ENCODE data around the gene KIRREL3. TPM values are rescaled to one million over a fixed set of nuclear protein-coding genes. Genes with fewer than 3 reads are reported as not detected.

The KIRREL3 gene
- total and polyA plus RNA-seq, 5 donors from 2014 or later, result not detected

DNA sequence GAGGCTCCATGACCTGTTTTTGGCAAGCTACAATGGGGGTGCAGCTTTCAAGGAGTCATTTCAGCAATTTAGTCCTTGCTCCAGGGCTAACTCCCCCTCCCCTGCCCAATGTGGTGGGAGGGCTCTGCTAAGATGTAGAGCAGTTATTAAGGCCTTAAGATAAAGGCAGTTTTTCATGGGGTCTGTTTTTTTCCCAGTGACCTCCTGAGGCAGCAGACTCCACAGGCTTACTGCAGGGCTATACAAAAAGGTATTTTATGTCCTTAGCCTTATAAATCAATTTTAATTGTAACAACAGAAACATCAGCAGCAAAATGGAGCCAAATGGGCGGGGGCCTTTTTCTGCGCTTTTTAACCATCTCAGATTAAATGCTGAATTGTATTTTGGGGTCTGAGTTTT is 192.3 kb downstream of the KIRREL3 start:
- no peaks in the 10 kb centered on the region for H3K9me3 ChIP-seq (ENCODE audit: control insufficient read depth in 2 of 2, low read length in 2 of 2)
- no peak overlapping the region for H3K4me3 ChIP-seq (ENCODE audit: low read depth, low read length)
- H3K27me3 Mint-ChIP-seq, result peaks cover 5% of the 10 kb centered on the region
- H3K27ac ChIP-seq (ENCODE audit: insufficient read depth, low read length, poor library complexity, severe bottlenecking), result no peak overlapping the region
- H3K4me1 Mint-ChIP-seq, result no peaks in the 10 kb centered on the region
- no peak for ATAC-seq (ENCODE audit: low read depth in 2 of 2)
- H3K4me1 ChIP-seq (ENCODE audit: control insufficient read depth, insufficient read depth, low read length, poor library complexity, severe bottlenecking), result no peaks in the 10 kb centered on the region
- DNase-seq, result no peak
- no peaks in the 10 kb centered on the region for H3K36me3 ChIP-seq (ENCODE audit: control insufficient read depth, insufficient read depth, low read length)
- no peak overlapping the region for H3K27ac Mint-ChIP-seq
- no peaks in the 10 kb centered on the region for H3K9me3 Mint-ChIP-seq
- H3K27me3 ChIP-seq (ENCODE audit: control insufficient read depth, insufficient read depth, low read length), result no peaks in the 10 kb centered on the region
- H3K36me3 Mint-ChIP-seq, result no peaks in the 10 kb centered on the region
- no peak overlapping the region for H3K4me3 Mint-ChIP-seq

DNA sequence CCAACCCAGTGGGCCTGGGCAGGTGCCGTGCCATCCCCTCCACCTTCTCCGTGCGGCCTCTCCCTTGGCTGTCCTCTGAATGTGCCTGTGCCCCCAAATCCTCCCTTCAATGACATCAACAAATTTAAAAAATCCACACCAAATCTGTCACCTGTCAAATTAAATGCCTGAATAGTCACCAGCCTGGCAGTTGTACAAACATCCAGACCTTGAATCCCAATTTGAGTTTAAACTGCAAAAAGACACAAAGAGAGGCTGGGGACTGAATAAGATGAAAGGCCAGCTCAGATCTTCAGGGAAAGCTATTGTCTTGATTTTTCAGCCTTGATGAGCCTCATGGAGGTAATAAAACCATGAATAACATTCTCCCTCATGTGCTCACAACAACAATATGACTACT is 194.7 kb downstream of the KIRREL3 start:
- no peak for DNase-seq
- Histone ChIP-seq H3K27me3 (ENCODE audit: control insufficient read depth, insufficient read depth, low read length) (no peaks in the 10 kb centered on the region), H3K4me1 (ENCODE audit: control insufficient read depth, insufficient read depth, low read length, poor library complexity, severe bottlenecking) (no peaks in the 10 kb centered on the region), H3K36me3 (ENCODE audit: control insufficient read depth, insufficient read depth, low read length) (no peaks in the 10 kb centered on the region), H3K27ac (ENCODE audit: insufficient read depth, low read length, poor library complexity, severe bottlenecking) (no peak overlapping the region), H3K9me3 (ENCODE audit: control insufficient read depth in 2 of 2, low read length in 2 of 2) (no peaks in the 10 kb centered on the region), H3K4me3 (ENCODE audit: low read depth, low read length) (no peak overlapping the region)
- H3K4me3 Mint-ChIP-seq, result no peak overlapping the region
- ATAC-seq (ENCODE audit: low read depth in 2 of 2), result no peak
- no peaks in the 10 kb centered on the region for H3K9me3 Mint-ChIP-seq
- no peaks in the 10 kb centered on the region for H3K36me3 Mint-ChIP-seq
- no peak overlapping the region for H3K27ac Mint-ChIP-seq
- no peaks in the 10 kb centered on the region for H3K4me1 Mint-ChIP-seq
- H3K27me3 Mint-ChIP-seq, result peaks cover 5% of the 10 kb centered on the region

DNA sequence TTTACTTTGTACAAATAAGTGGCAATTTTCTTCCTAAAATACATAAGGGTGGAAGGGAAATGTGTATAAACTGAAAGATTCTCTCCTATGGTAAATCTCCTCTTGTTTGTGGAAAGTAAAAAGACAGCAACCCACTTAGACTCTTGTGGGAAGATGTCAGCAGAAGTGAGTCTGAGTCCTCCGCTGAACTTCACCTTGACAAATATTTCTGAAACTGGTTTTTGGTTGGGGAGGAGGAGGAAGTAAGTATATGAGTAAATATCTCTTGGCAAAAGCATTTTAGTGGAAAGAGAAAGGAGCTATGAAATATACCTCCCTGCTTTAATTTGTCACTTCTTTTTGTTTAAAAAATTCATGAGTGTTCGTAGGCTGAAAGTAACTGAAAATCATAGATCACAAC is 196.2 kb downstream of the KIRREL3 start:
- ATAC-seq (ENCODE audit: low read depth in 2 of 2) (no peak), DNase-seq (no peak)
- H3K27me3 Mint-ChIP-seq, result peaks cover 5% of the 10 kb centered on the region
- no peaks in the 10 kb centered on the region for H3K4me1 Mint-ChIP-seq
- H3K4me3 Mint-ChIP-seq, result no peak overlapping the region
- no peaks in the 10 kb centered on the region for H3K27me3 ChIP-seq (ENCODE audit: control insufficient read depth, insufficient read depth, low read length)
- H3K9me3 Mint-ChIP-seq, result peaks cover 0 to 2% (median 0%) of the 10 kb centered on the region in 7 donors
- no peaks in the 10 kb centered on the region for H3K4me1 ChIP-seq (ENCODE audit: control insufficient read depth, insufficient read depth, low read length, poor library complexity, severe bottlenecking)
- H3K9me3 ChIP-seq (ENCODE audit: control insufficient read depth in 2 of 2, low read length in 2 of 2), result no peaks in the 10 kb centered on the region
- H3K36me3 Mint-ChIP-seq, result no peaks in the 10 kb centered on the region
- no peak overlapping the region for H3K27ac Mint-ChIP-seq
- H3K36me3 ChIP-seq (ENCODE audit: control insufficient read depth, insufficient read depth, low read length), result no peaks in the 10 kb centered on the region
- no peak overlapping the region for H3K27ac ChIP-seq (ENCODE audit: insufficient read depth, low read length, poor library complexity, severe bottlenecking)
- no peak overlapping the region for H3K4me3 ChIP-seq (ENCODE audit: low read depth, low read length)

DNA sequence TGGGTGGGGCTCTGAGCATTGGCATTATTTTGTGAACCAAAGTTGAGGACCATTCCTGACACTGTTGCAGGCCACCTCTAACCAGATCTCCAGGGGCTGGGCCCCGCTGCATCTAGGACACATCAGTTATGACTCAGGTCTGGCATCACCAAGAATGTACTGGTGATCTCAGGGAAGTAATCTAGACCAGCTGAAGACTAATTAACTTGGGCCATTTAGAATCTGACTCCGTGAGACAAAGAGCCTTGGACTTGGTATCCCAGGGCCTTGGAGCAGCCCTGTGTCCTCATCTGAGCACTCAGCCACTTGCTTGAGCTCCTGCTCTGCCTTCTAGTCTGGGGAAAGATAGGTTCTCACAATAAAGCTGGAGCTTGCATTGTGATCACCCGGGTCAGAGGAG is 200.6 kb downstream of the KIRREL3 start:
- DNase-seq (no peak), ATAC-seq (ENCODE audit: low read depth in 2 of 2) (no peak)
- Mint-ChIP-seq H3K27ac (no peak overlapping the region), H3K4me1 (no peaks in the 10 kb centered on the region), H3K36me3 (no peaks in the 10 kb centered on the region), H3K27me3 (peaks cover under 1% of the 10 kb centered on the region), H3K9me3 (peaks cover 0 to 5% (median 2%) of the 10 kb centered on the region in 7 donors), H3K4me3 (no peak overlapping the region)
- H3K36me3 ChIP-seq (ENCODE audit: control insufficient read depth, insufficient read depth, low read length), result no peaks in the 10 kb centered on the region
- H3K9me3 ChIP-seq (ENCODE audit: control insufficient read depth in 2 of 2, low read length in 2 of 2), result no peaks in the 10 kb centered on the region
- H3K27ac ChIP-seq (ENCODE audit: insufficient read depth, low read length, poor library complexity, severe bottlenecking), result no peak overlapping the region
- no peaks in the 10 kb centered on the region for H3K4me1 ChIP-seq (ENCODE audit: control insufficient read depth, insufficient read depth, low read length, poor library complexity, severe bottlenecking)
- no peak overlapping the region for H3K4me3 ChIP-seq (ENCODE audit: low read depth, low read length)
- H3K27me3 ChIP-seq (ENCODE audit: control insufficient read depth, insufficient read depth, low read length), result no peaks in the 10 kb centered on the region

DNA sequence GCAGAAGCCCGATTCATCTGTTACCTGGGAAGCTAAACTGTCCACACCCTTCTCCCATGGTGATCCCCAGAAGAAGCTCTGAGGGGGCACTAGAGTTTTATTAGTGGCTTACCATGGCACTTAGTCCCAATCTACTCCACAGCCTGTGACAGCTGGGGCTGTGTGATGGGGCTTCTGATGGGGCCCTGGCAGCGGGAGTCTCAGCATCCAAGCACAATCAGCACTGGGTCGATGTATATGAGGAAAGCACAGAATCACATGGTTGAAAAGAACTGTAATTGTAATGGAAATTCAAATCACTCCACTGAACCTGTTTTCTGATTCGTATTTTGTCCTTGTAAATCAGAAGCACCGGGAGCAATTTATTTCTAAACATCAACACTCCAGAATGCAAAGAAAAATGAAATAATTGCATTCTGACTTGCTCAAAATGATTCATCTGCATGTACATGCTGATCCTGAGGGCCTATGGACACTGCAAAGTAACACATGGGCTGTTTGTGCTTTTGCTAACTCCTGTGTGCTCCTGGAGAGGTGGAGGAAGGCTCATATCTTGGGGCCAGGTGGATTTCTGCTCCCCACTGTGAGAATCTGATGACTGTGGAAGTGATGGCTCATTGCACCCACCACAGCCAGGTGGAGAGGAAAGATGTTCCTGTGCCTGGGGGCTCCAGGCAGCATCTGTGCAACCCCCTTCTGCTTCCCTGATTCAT is 203.0 kb downstream of the KIRREL3 start:
- Mint-ChIP-seq H3K4me1 (no peaks in the 10 kb centered on the region), H3K27me3 (peaks cover 5% of the 10 kb centered on the region), H3K36me3 (no peaks in the 10 kb centered on the region), H3K9me3 (peaks cover 0 to 5% (median 2%) of the 10 kb centered on the region in 7 donors), H3K27ac (no peak overlapping the region), H3K4me3 (no peak overlapping the region)
- no peaks in the 10 kb centered on the region for H3K27me3 ChIP-seq (ENCODE audit: control insufficient read depth, insufficient read depth, low read length)
- H3K4me1 ChIP-seq (ENCODE audit: control insufficient read depth, insufficient read depth, low read length, poor library complexity, severe bottlenecking), result no peaks in the 10 kb centered on the region
- no peak overlapping the region for H3K27ac ChIP-seq (ENCODE audit: insufficient read depth, low read length, poor library complexity, severe bottlenecking)
- H3K36me3 ChIP-seq (ENCODE audit: control insufficient read depth, insufficient read depth, low read length), result no peaks in the 10 kb centered on the region
- DNase-seq, result no peak
- H3K4me3 ChIP-seq (ENCODE audit: low read depth, low read length), result no peak overlapping the region
- no peaks in the 10 kb centered on the region for H3K9me3 ChIP-seq (ENCODE audit: control insufficient read depth in 2 of 2, low read length in 2 of 2)
- no peak for ATAC-seq (ENCODE audit: low read depth in 2 of 2)

DNA sequence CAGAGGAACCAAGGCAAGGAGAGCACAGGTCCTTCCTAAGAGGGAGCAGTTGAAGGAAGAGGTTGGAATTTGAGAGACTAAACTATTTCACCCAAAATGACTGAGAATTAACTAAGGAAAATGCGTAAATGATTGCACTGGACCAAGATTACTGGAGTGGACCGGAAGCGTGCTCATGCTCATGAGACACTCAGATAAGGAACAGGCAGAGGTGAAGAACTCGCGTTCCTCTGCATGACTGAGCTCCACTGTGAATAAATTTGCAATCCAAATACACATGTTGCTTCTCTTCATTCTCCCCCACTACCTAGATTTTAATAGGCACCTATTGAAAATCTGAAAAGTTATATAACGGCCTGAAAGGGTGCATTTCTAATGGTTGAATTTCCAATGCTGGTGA is 207.0 kb downstream of the KIRREL3 start:
- Mint-ChIP-seq H3K27ac (no peak overlapping the region), H3K36me3 (no peaks in the 10 kb centered on the region), H3K9me3 (peaks cover 0 to 3% (median 0%) of the 10 kb centered on the region in 7 donors), H3K27me3 (peaks cover 5% of the 10 kb centered on the region), H3K4me1 (no peaks in the 10 kb centered on the region), H3K4me3 (no peak overlapping the region)
- Histone ChIP-seq H3K36me3 (ENCODE audit: control insufficient read depth, insufficient read depth, low read length) (no peaks in the 10 kb centered on the region), H3K27me3 (ENCODE audit: control insufficient read depth, insufficient read depth, low read length) (no peaks in the 10 kb centered on the region), H3K4me1 (ENCODE audit: control insufficient read depth, insufficient read depth, low read length, poor library complexity, severe bottlenecking) (no peaks in the 10 kb centered on the region), H3K27ac (ENCODE audit: insufficient read depth, low read length, poor library complexity, severe bottlenecking) (no peak overlapping the region), H3K4me3 (ENCODE audit: low read depth, low read length) (no peak overlapping the region), H3K9me3 (ENCODE audit: control insufficient read depth in 2 of 2, low read length in 2 of 2) (no peaks in the 10 kb centered on the region)
- ATAC-seq (ENCODE audit: low read depth in 2 of 2), result no peak
- no peak for DNase-seq

DNA sequence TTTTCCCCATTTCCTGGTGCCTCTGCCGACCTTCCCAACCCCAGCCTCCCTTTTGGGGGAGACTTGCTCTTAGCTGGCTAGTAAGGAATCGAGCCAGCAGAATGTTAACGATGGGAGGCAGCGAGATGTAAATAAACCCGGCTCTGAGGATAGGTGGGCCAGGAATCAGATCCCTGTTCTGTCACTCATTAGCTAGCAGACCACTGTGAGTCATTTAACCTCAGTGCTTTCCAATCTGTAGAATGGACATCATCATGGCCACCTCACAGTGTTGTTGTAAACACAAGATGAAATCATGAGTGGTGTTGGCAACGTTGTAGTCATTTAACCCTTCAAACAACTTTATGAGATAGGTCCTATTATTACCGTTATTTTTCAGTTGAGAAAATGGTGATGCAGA is 208.6 kb downstream of the KIRREL3 start:
- no peak for ATAC-seq (ENCODE audit: low read depth in 2 of 2)
- DNase-seq, result no peak
- peaks cover 5% of the 10 kb centered on the region for H3K27me3 Mint-ChIP-seq
- no peaks in the 10 kb centered on the region for H3K4me1 Mint-ChIP-seq
- Histone ChIP-seq H3K27me3 (ENCODE audit: control insufficient read depth, insufficient read depth, low read length) (no peaks in the 10 kb centered on the region), H3K27ac (ENCODE audit: insufficient read depth, low read length, poor library complexity, severe bottlenecking) (no peak overlapping the region), H3K9me3 (ENCODE audit: control insufficient read depth in 2 of 2, low read length in 2 of 2) (no peaks in the 10 kb centered on the region), H3K36me3 (ENCODE audit: control insufficient read depth, insufficient read depth, low read length) (no peaks in the 10 kb centered on the region), H3K4me1 (ENCODE audit: control insufficient read depth, insufficient read depth, low read length, poor library complexity, severe bottlenecking) (no peaks in the 10 kb centered on the region), H3K4me3 (ENCODE audit: low read depth, low read length) (no peak overlapping the region)
- H3K36me3 Mint-ChIP-seq, result no peaks in the 10 kb centered on the region
- no peak overlapping the region for H3K27ac Mint-ChIP-seq
- H3K4me3 Mint-ChIP-seq, result no peak overlapping the region
- H3K9me3 Mint-ChIP-seq, result peaks cover 0 to 3% (median 0%) of the 10 kb centered on the region in 7 donors

DNA sequence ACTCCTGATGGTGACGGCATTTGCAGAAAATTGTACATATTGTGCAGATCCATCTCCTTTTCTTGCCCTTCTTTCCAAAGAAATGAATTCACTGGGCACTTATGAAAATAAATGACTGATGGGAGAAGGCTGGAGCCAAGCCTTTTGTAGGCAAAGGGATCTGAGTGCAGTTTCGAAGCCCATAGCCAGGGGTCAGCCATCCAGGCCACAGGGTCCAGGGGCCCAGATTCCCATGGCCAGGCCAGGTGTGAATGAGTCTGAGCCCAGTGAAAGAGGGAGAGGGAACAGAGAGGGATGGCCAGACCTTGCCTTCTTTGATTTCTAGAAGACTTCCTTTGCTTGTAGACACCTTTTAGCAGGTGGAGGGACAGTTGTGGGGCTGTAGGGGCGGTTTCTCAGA is 209.1 kb downstream of the KIRREL3 start:
- peaks cover 0 to 3% (median 0%) of the 10 kb centered on the region in 7 donors for H3K9me3 Mint-ChIP-seq
- no peaks in the 10 kb centered on the region for H3K4me1 Mint-ChIP-seq
- no peaks in the 10 kb centered on the region for H3K36me3 Mint-ChIP-seq
- no peaks in the 10 kb centered on the region for H3K4me1 ChIP-seq (ENCODE audit: control insufficient read depth, insufficient read depth, low read length, poor library complexity, severe bottlenecking)
- no peak overlapping the region for H3K27ac ChIP-seq (ENCODE audit: insufficient read depth, low read length, poor library complexity, severe bottlenecking)
- no peaks in the 10 kb centered on the region for H3K27me3 ChIP-seq (ENCODE audit: control insufficient read depth, insufficient read depth, low read length)
- H3K4me3 ChIP-seq (ENCODE audit: low read depth, low read length), result no peak overlapping the region
- H3K36me3 ChIP-seq (ENCODE audit: control insufficient read depth, insufficient read depth, low read length), result no peaks in the 10 kb centered on the region
- ATAC-seq (ENCODE audit: low read depth in 2 of 2) (no peak), DNase-seq (no peak)
- H3K27me3 Mint-ChIP-seq, result peaks cover 5% of the 10 kb centered on the region
- no peaks in the 10 kb centered on the region for H3K9me3 ChIP-seq (ENCODE audit: control insufficient read depth in 2 of 2, low read length in 2 of 2)
- no peak overlapping the region for H3K27ac Mint-ChIP-seq
- H3K4me3 Mint-ChIP-seq, result no peak overlapping the region
